Measurements from ENCODE around the gene GALNT7. TPM values are rescaled to one million over a fixed set of nuclear protein-coding genes. Genes with fewer than 3 reads are reported as not detected.

The GALNT7 gene
- total RNA-seq, 1 experiment from 2014 or later, result 51.6 TPM

DNA sequence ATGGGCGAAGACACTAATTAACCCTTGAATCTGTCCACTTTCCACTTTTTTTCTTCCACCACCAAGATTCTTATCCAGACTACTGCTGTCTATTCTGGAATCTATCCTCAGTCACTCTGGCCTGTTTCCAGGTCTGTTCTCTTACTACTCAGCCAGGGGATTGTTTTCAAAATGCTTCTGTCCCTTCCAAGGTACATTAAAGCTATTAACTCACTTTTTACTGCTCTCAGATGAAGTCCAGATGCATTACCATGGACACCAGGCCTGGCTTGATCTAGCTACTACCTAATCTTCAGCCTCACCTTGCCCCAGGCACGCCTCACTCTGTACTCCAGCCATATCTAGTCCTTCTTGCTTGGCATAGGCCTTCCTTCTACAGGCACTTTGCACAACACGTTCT is 66.4 kb downstream of the GALNT7 start:
- H3K27ac Mint-ChIP-seq (ENCODE audit: unreplicated experiment), result no peak overlapping the region
- CTCF ChIA-PET, result no interaction called here
- intact Hi-C loops (cut with micrococcal nuclease; ENCODE audit: unreplicated experiment), result no loop called here

DNA sequence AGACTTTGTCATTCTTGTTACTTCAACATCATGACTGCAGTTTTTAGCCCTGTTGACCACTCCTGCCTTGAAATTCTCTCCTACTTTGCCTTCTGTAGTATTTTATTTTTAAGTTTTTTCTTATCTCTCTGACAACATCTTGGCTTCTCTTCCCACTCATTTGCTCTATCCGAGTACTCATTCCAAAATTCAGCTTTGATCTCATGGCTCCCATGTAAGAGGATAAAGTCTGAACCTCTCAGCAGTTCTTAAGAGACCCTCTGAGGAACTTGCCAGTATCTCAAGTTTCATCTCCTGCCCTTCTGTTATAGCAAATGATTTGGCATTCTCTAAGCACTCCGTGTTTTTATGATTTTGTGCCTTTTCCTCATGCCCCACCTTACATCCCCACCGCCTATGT is 67.7 kb downstream of the GALNT7 start:
- Mint-ChIP-seq H3K4me3 (ENCODE audit: low read depth, unreplicated experiment) (no peak overlapping the region), H3K4me1 (ENCODE audit: low read depth, unreplicated experiment) (peaks cover 8% of the 10 kb centered on the region), H3K36me3 (ENCODE audit: insufficient read depth, unreplicated experiment) (no peaks in the 10 kb centered on the region), H3K27ac (ENCODE audit: unreplicated experiment) (no peak overlapping the region), H3K27me3 (ENCODE audit: unreplicated experiment) (no peaks in the 10 kb centered on the region), H3K9me3 (ENCODE audit: low read depth, unreplicated experiment) (no peaks in the 10 kb centered on the region)
- intact Hi-C loops (cut with micrococcal nuclease; ENCODE audit: unreplicated experiment), result no loop called here
- BruUV-seq (replicated peaks), result no TSS peak
- CTCF ChIA-PET, result no interaction called here
- DNase-seq, result no peak
- no peak for TF ChIP-seq CTCF (IDR thresholded peaks at IDR 0.05; ENCODE audit: unreplicated experiment)

More for the DNA sequence above, 66.4 kb downstream of the GALNT7 start:
- Mint-ChIP-seq H3K4me1 (ENCODE audit: low read depth, unreplicated experiment) (peaks cover 8% of the 10 kb centered on the region), H3K4me3 (ENCODE audit: low read depth, unreplicated experiment) (no peak overlapping the region), H3K27me3 (ENCODE audit: unreplicated experiment) (no peaks in the 10 kb centered on the region), H3K9me3 (ENCODE audit: low read depth, unreplicated experiment) (no peaks in the 10 kb centered on the region), H3K36me3 (ENCODE audit: insufficient read depth, unreplicated experiment) (no peaks in the 10 kb centered on the region)
- TF ChIP-seq CTCF (IDR thresholded peaks at IDR 0.05; ENCODE audit: unreplicated experiment), result no peak
- BruUV-seq (replicated peaks), result no TSS peak
- DNase-seq, result no peak

DNA sequence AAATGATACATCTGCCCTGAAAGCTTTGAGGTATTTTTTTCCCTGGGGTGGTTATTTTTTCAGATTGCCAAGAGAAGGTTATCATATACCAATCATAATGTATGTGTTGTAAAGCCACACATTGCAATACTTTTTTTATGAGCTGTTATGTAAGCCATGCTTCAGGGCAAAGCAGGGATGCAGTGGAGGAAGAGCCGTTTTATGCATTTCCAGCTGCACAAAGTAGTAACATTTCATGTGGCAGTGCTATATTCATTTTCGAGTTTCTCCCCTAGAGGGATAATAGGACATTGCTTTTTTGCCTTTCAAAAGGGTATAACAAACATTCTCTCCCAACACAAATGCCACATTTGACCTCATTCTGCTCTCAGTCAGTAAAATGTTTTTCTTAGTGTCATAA is 68.5 kb downstream of the GALNT7 start:
- H3K27me3 Mint-ChIP-seq (ENCODE audit: unreplicated experiment), result no peaks in the 10 kb centered on the region
- no peaks in the 10 kb centered on the region for H3K9me3 Mint-ChIP-seq (ENCODE audit: low read depth, unreplicated experiment)
- H3K27ac Mint-ChIP-seq (ENCODE audit: unreplicated experiment), result no peak overlapping the region
- no peak overlapping the region for H3K4me3 Mint-ChIP-seq (ENCODE audit: low read depth, unreplicated experiment)
- intact Hi-C loops (cut with micrococcal nuclease; ENCODE audit: unreplicated experiment), result no loop called here
- no peak for DNase-seq
- no peaks in the 10 kb centered on the region for H3K36me3 Mint-ChIP-seq (ENCODE audit: insufficient read depth, unreplicated experiment)
- CTCF ChIA-PET, result interaction anchor here (2.1 kb wide), 1 partner anchor 15 kb away, joined by 4 read pairs; no protein-coding TSS in a partner anchor
- no peaks in the 10 kb centered on the region for H3K4me1 Mint-ChIP-seq (ENCODE audit: low read depth, unreplicated experiment)
- BruUV-seq (replicated peaks), result no TSS peak
- TF ChIP-seq CTCF (IDR thresholded peaks at IDR 0.05; ENCODE audit: unreplicated experiment), result no peak

DNA sequence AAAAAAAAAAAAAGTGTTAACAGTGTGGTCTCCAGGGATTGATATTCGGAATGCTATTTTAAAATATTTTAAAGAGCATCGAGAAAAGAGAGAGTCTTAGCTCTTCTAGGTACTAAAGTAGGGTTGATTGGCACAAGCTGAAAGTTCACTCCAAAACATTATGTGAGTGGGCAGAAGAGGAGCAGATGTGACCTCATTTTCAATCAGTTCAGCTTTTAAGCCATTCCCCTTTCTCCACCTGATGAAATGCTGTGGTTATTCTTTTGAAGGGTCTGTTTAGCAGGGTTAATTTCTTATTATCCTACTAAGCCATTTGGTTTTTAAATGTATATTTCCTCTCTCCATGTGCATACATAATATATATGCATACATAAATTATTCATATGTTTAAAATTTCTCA is 69.2 kb downstream of the GALNT7 start:
- H3K27ac Mint-ChIP-seq (ENCODE audit: unreplicated experiment), result no peak overlapping the region
- intact Hi-C loops (cut with micrococcal nuclease; ENCODE audit: unreplicated experiment), result no loop called here
- H3K27me3 Mint-ChIP-seq (ENCODE audit: unreplicated experiment), result no peaks in the 10 kb centered on the region
- no peak overlapping the region for H3K4me3 Mint-ChIP-seq (ENCODE audit: low read depth, unreplicated experiment)
- H3K4me1 Mint-ChIP-seq (ENCODE audit: low read depth, unreplicated experiment), result no peaks in the 10 kb centered on the region
- CTCF ChIA-PET, result interaction anchor here (2.1 kb wide), 1 partner anchor 14 kb away, joined by 4 read pairs; no protein-coding TSS in a partner anchor
- H3K9me3 Mint-ChIP-seq (ENCODE audit: low read depth, unreplicated experiment), result no peaks in the 10 kb centered on the region
- DNase-seq, result no peak
- TF ChIP-seq CTCF (IDR thresholded peaks at IDR 0.05; ENCODE audit: unreplicated experiment), result no peak
- no peaks in the 10 kb centered on the region for H3K36me3 Mint-ChIP-seq (ENCODE audit: insufficient read depth, unreplicated experiment)
- no TSS peak for BruUV-seq (replicated peaks)

Data from Calu3 (cell line).